Astrocyte of the spinal cord (primary cell): ENCODE data around the gene ZNF526.

Experiments used
- DNase-seq: peaks from one replicate; pipeline ENCODE4 v3.0.0; 2011; ENCODE audit warnings: low read depth, low spot score
- H3K4me3 ChIP-seq: 2 replicates; pipeline ENCODE4 v1.5.1; 2011; ENCODE audit warnings: low read depth, mild to moderate bottlenecking, low read length, moderate library complexity
- in situ Hi-C: cut with HindIII; loops from 2 replicates; pipeline ENCODE4 v1.10.0; 2017; ENCODE audit warnings: low sequenced_read_pairs
- TF ChIP-seq, protein P1 (sequence below): IDR thresholded peaks from 2 replicates; pipeline ENCODE4 v1.5.1; 2012; ENCODE audit warnings: low read depth, mild to moderate bottlenecking, low read length, inconsistent platforms

The ZNF526 gene, protein sequence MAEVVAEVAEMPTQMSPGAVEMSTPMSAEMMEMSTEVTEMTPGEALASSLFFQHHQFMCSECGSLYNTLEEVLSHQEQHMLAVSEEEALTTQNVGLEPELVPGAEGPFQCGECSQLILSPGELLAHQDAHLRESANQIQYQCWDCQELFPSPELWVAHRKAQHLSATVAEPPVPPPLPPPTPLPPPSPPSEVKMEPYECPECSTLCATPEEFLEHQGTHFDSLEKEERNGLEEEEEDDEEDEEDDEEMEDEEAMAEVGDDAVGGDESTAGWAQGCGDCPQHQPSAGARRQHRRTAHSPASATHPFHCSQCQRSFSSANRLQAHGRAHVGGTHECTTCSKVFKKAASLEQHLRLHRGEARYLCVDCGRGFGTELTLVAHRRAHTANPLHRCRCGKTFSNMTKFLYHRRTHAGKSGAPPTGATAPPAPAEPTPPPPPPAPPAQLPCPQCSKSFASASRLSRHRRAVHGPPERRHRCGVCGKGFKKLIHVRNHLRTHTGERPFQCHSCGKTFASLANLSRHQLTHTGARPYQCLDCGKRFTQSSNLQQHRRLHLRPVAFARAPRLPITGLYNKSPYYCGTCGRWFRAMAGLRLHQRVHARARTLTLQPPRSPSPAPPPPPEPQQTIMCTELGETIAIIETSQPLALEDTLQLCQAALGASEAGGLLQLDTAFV

DNA sequence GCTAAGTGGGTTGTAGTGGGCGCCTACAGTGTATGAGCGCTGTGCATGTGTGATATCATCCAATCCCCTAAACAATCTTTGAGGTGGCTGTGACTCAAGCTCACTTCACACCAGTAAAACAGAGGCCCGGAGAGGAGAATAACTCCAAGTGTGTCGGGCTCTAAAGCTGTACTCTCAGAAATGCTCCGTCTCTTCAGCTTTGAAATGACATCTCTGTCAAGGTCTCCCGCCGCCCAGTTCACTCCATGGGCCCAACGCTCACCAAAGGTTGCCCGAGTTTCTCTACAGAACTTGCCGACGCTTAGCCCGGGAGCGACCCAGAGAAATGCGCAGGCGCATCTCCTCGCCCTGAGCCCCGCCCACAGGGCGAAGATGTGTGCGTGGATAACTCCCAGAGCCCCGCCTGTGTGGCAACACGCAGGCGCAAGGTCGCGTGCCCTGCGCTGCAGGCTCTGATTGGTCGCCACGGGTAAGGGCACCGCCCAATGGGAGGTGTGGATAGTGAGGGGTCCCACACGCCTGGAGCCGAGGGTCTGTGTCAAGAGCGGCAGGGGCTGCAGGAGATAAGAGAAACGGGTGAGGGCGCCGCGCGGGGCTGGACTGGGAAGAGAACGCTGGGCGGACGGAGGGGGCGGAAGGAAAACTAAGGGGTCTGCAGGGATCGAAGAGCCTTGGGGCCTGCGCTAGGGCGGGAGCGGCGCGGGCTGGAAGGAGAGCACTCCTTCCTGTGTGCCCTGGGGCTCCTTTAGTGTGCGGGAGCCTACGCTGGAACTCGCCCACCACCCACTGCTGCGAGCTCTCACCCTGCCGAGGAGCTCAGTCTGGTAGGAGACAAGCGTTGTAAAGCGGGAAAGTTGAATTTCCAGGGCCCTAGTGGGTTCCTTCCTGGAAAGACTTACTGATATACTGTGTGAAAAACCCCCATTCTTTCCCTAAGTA lies at the start of gene ZNF526:
Gene ZNF526, plus strand, starts transcription at position 501 of the 939 bp plus-strand sequence. CDS start 4,092 bp downstream, outside the sequence.
- TF ChIP-seq, protein P1, sequence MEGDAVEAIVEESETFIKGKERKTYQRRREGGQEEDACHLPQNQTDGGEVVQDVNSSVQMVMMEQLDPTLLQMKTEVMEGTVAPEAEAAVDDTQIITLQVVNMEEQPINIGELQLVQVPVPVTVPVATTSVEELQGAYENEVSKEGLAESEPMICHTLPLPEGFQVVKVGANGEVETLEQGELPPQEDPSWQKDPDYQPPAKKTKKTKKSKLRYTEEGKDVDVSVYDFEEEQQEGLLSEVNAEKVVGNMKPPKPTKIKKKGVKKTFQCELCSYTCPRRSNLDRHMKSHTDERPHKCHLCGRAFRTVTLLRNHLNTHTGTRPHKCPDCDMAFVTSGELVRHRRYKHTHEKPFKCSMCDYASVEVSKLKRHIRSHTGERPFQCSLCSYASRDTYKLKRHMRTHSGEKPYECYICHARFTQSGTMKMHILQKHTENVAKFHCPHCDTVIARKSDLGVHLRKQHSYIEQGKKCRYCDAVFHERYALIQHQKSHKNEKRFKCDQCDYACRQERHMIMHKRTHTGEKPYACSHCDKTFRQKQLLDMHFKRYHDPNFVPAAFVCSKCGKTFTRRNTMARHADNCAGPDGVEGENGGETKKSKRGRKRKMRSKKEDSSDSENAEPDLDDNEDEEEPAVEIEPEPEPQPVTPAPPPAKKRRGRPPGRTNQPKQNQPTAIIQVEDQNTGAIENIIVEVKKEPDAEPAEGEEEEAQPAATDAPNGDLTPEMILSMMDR, result peak; percentile 2
- H3K4me3 ChIP-seq, result peak within 1 kb of the TSS; percentile 65
- in situ Hi-C loops, result no loop called here
- DNase-seq, result peak; percentile 98

DNA sequence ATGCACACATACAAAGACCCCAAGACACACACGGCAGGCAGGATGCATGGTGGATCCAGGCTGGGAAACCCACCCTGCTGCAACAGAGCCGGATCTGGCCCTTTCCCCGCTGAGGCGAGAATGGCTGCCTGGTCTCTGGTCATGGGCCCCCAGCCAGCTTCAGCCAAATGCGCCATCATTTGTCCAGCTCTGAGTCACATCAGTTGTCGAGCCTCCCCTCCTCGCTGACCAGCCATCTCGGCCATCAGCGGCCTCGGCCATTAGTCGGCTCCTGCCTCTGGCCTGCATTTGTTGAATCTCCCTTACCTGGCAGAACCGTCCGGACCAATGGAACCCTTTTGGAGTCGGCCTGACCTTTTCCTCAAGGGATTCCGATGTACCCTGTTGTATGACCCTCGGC lies 49.4 kb upstream of the ZNF526 start:
- no peak for DNase-seq
- H3K4me3 ChIP-seq, result no peak overlapping the region
- in situ Hi-C loops, result no loop called here
- TF ChIP-seq, protein P1, result no peak

DNA sequence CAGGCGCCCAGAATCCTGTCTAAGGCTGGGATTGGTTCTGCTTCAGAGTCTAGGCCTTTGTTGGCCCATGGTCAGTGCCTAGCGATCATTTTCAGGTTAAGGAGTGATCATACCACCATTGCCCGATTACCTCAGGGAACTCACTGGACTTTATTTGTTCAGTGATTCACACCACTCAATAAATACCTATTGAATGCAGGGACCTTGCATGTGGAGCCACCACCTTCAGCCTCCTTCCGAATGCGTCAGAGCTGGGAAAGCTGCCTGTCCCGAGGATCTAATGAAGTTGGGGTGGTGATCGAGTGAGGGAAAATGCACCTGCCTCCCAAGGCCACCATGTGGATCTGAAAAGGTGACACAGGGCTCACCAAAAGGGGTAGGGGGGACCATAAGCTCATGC lies 47.9 kb upstream of the ZNF526 start:
- no peak overlapping the region for H3K4me3 ChIP-seq
- DNase-seq, result no peak
- in situ Hi-C loops, result no loop called here
- TF ChIP-seq, protein P1, result no peak

DNA sequence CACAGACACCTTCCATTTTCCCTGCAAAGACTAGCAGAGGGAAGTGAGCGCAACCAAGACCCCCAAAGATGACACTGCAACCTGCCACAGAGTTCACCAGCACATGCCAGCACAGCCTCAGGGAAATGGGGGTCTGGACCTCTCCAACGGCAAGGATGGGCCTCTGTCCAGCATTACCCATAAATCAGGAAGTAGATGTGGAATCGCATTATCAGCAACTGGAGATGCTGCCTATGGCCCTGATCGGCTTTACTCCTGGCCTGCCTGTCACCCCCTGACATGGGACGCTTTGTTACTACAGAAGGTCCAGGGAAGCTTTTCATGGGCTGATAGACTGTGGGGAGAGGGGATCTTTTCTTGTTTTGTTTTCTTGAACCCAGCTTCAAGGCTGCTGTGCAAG lies 46.4 kb upstream of the ZNF526 start:
- TF ChIP-seq, protein P1, result no peak
- in situ Hi-C loops, result no loop called here
- H3K4me3 ChIP-seq, result no peak overlapping the region
- no peak for DNase-seq

DNA sequence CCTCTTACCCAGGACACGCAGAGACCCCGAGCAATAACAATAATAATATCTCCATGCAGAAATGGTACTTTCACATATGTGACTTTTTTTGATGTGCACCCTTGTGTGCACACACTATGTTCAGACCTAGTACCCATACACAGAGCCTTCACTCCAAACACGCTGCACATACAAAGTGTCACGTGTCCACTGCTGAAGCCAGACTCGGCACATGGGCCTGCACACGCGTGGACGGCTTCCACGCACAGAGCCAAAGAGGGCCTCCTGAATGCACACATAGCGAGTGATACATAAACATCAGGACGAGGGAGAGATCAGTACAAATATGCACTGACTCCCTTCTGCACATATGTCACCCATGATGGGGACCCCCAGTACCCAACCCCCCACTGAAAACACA lies 45.9 kb upstream of the ZNF526 start:
- H3K4me3 ChIP-seq, result no peak overlapping the region
- TF ChIP-seq, protein P1, result no peak
- DNase-seq, result no peak
- in situ Hi-C loops, result no loop called here
